ENCODE results near the gene ZNF750.

ZNF750 gene

GRCh38 chr17:82797061-82797460 lies 42.8 kb downstream of the ZNF750 start:
- no peaks in the 10 kb centered on the region for H3K27me3 ChIP-seq (ENCODE audit: control insufficient read depth in 2 of 2, insufficient read depth in 2 of 2, low read length in 2 of 2)
- H3K36me3 ChIP-seq (ENCODE audit: control insufficient read depth in 2 of 2, insufficient read depth in 2 of 2, low read length in 2 of 2) = peaks cover 3 to 4% of the 10 kb centered on the region in 2 donors

DNA sequence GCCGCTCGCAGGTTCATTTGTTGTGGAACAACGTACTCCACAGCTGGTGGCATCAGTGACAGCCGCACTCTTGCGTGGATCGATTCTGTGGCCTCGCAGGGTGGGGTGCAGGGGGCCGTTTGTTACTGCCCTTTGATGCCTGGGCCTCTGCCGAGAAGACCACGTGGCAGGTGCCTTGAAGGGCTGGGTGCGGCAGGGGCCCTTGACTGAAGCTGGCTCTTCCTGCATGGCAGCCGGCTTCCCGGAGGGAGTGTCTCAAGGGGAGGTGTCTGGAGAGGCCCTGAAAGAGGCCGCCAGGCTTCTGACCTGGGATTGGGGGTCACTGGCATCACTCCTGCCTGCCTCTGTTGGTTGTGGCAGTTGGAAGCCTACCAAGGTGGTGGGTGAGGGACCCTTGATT lies 44.2 kb downstream of the ZNF750 start:
- H3K27ac ChIP-seq (ENCODE audit: low read depth in 2 of 2, low read length in 2 of 2) = peak overlapping the region; percentile 20 to 39
- H3K9ac ChIP-seq (ENCODE audit: low read depth in 1 of 2, low read length in 2 of 2) = no peak overlapping the region
- no peak overlapping the region for H3K4me3 ChIP-seq (ENCODE audit: low read length in 2 of 2)
- H3K27me3 ChIP-seq (ENCODE audit: control insufficient read depth in 2 of 2, insufficient read depth in 2 of 2, low read length in 2 of 2) = no peaks in the 10 kb centered on the region
- peaks cover 4 to 6% of the 10 kb centered on the region in 2 donors for H3K4me1 ChIP-seq (ENCODE audit: control insufficient read depth in 2 of 2, insufficient read depth in 2 of 2, low read length in 2 of 2)
- no peaks in the 10 kb centered on the region for H3K9me3 ChIP-seq (ENCODE audit: control insufficient read depth in 2 of 2, low read length in 2 of 2)
- H3K36me3 ChIP-seq (ENCODE audit: control insufficient read depth in 2 of 2, insufficient read depth in 2 of 2, low read length in 2 of 2) = peaks cover 0 to 7% of the 10 kb centered on the region in 2 donors

More at GRCh38 chr17:82797061-82797460, 42.8 kb downstream of the ZNF750 start:
- H3K4me1 ChIP-seq (ENCODE audit: control insufficient read depth in 2 of 2, insufficient read depth in 2 of 2, low read length in 2 of 2) = peaks cover 4 to 6% of the 10 kb centered on the region in 2 donors
- H3K4me3 ChIP-seq (ENCODE audit: low read length in 2 of 2) = no peak overlapping the region
- H3K27ac ChIP-seq (ENCODE audit: low read depth in 2 of 2, low read length in 2 of 2) = no peak overlapping the region
- H3K9ac ChIP-seq (ENCODE audit: low read depth in 1 of 2, low read length in 2 of 2) = no peak overlapping the region
- H3K9me3 ChIP-seq (ENCODE audit: control insufficient read depth in 2 of 2, low read length in 2 of 2) = no peaks in the 10 kb centered on the region

- Histone ChIP-seq H3K9ac (ENCODE audit: low read depth in 1 of 2, low read length in 2 of 2) (no peak overlapping the region), H3K4me3 (ENCODE audit: low read length in 2 of 2) (no peak overlapping the region), H3K9me3 (ENCODE audit: control insufficient read depth in 2 of 2, low read length in 2 of 2) (no peaks in the 10 kb centered on the region), H3K27me3 (ENCODE audit: control insufficient read depth in 2 of 2, insufficient read depth in 2 of 2, low read length in 2 of 2) (no peaks in the 10 kb centered on the region), H3K36me3 (ENCODE audit: control insufficient read depth in 2 of 2, insufficient read depth in 2 of 2, low read length in 2 of 2) (peaks cover 0 to 7% of the 10 kb centered on the region in 2 donors), H3K4me1 (ENCODE audit: control insufficient read depth in 2 of 2, insufficient read depth in 2 of 2, low read length in 2 of 2) (peaks cover 4 to 6% of the 10 kb centered on the region in 2 donors), H3K27ac (ENCODE audit: low read depth in 2 of 2, low read length in 2 of 2) (peak overlapping the region; percentile 20 to 39)
Observed at GRCh38 chr17:82794781-82795482, 44.9 kb downstream of the ZNF750 start.

DNA sequence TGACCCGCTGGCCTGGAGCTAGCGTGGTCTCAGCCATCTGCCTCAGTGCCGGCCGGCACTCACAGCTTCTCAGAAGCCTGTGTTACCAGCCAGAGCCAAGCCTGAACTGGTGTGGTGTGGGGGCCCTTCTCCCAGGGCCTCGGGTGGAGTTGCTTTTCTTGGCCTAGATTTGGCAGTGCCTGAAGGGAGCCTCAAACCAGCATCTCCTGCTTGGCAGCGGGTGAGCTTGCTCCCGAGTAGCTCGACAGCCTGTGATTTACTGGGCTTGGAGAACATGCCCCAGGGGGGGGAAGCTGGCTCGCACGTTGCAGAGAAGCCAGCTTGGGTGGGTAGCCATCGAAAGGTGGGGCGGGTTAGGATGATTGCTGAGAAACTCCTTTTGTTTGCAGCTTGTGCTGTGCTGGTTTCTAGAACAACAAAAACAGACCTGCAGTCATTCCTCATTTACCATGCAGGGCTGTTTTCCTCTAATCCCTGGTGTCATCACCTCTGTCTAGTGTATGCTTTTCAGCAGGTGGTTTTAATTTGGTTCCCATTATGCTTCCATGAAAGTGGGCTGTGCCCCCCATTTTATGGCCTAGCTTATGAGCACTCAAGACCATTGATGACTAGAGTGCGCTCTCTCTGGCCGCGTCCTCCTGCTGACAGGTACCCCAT lies 45.7 kb downstream of the ZNF750 start:
- H3K9ac ChIP-seq (ENCODE audit: low read depth in 1 of 2, low read length in 2 of 2) = no peak overlapping the region
- H3K4me1 ChIP-seq (ENCODE audit: control insufficient read depth in 2 of 2, insufficient read depth in 2 of 2, low read length in 2 of 2) = peaks cover 4 to 6% of the 10 kb centered on the region in 2 donors
- H3K4me3 ChIP-seq (ENCODE audit: low read length in 2 of 2) = no peak overlapping the region
- no peak overlapping the region for H3K27ac ChIP-seq (ENCODE audit: low read depth in 2 of 2, low read length in 2 of 2)
- H3K9me3 ChIP-seq (ENCODE audit: control insufficient read depth in 2 of 2, low read length in 2 of 2) = no peaks in the 10 kb centered on the region
- H3K36me3 ChIP-seq (ENCODE audit: control insufficient read depth in 2 of 2, insufficient read depth in 2 of 2, low read length in 2 of 2) = peaks cover 0 to 4% of the 10 kb centered on the region in 2 donors
- H3K27me3 ChIP-seq (ENCODE audit: control insufficient read depth in 2 of 2, insufficient read depth in 2 of 2, low read length in 2 of 2) = no peaks in the 10 kb centered on the region

DNA sequence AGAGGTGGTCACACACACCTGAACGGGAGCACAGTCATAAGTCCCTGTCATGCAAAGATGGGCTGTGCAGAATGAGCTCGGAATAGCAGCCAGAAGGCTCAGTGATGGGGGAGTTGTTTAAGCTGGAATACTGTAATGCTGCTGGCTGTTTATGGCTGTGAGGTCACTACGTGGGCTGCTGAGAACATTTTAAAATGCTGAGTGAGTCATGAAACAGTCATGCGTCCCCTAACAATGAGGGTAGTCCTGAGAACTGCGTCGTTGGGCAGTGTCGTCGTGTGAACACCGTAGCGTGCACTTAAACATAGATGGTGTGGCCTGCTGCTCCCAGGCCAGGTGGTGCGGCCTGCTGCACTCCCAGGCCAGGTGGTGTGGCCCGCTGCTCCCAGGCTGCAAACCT lies 48.3 kb downstream of the ZNF750 start:
- no peaks in the 10 kb centered on the region for H3K9me3 ChIP-seq (ENCODE audit: control insufficient read depth in 2 of 2, low read length in 2 of 2)
- H3K4me1 ChIP-seq (ENCODE audit: control insufficient read depth in 2 of 2, insufficient read depth in 2 of 2, low read length in 2 of 2) = peaks cover 4 to 6% of the 10 kb centered on the region in 2 donors
- peaks cover 0 to 4% of the 10 kb centered on the region in 2 donors for H3K36me3 ChIP-seq (ENCODE audit: control insufficient read depth in 2 of 2, insufficient read depth in 2 of 2, low read length in 2 of 2)
- H3K27me3 ChIP-seq (ENCODE audit: control insufficient read depth in 2 of 2, insufficient read depth in 2 of 2, low read length in 2 of 2) = no peaks in the 10 kb centered on the region
- H3K4me3 ChIP-seq (ENCODE audit: low read length in 2 of 2) = no peak overlapping the region
- H3K27ac ChIP-seq (ENCODE audit: low read depth in 2 of 2, low read length in 2 of 2) = no peak overlapping the region
- no peak overlapping the region for H3K9ac ChIP-seq (ENCODE audit: low read depth in 1 of 2, low read length in 2 of 2)

DNA sequence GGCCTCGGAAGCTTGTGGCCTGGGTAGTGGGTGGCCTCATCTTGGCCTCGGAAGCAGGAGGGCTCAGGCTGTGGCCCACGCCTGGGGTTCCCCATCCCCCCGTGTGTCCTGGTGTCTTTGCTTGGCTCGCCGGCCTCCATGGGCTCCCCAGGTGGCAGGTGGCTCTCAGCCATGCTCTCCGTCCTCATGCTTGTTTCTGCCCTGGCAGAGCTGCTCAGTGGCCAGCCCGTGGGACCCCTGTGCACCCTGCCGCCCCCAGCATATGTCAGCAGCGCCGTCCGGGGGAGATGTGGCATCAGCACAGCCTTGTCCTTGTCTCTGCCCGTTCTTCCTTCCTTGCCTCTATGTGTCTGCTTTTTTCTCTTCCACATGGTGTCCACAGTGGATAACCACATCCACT lies 49.4 kb downstream of the ZNF750 start:
- peaks cover 0 to 4% of the 10 kb centered on the region in 2 donors for H3K36me3 ChIP-seq (ENCODE audit: control insufficient read depth in 2 of 2, insufficient read depth in 2 of 2, low read length in 2 of 2)
- H3K9ac ChIP-seq (ENCODE audit: low read depth in 1 of 2, low read length in 2 of 2) = no peak overlapping the region
- H3K27ac ChIP-seq (ENCODE audit: low read depth in 2 of 2, low read length in 2 of 2) = no peak overlapping the region
- no peak overlapping the region for H3K4me3 ChIP-seq (ENCODE audit: low read length in 2 of 2)
- H3K27me3 ChIP-seq (ENCODE audit: control insufficient read depth in 2 of 2, insufficient read depth in 2 of 2, low read length in 2 of 2) = no peaks in the 10 kb centered on the region
- no peaks in the 10 kb centered on the region for H3K9me3 ChIP-seq (ENCODE audit: control insufficient read depth in 2 of 2, low read length in 2 of 2)
- H3K4me1 ChIP-seq (ENCODE audit: control insufficient read depth in 2 of 2, insufficient read depth in 2 of 2, low read length in 2 of 2) = peaks cover 1 to 2% of the 10 kb centered on the region in 2 donors

DNA sequence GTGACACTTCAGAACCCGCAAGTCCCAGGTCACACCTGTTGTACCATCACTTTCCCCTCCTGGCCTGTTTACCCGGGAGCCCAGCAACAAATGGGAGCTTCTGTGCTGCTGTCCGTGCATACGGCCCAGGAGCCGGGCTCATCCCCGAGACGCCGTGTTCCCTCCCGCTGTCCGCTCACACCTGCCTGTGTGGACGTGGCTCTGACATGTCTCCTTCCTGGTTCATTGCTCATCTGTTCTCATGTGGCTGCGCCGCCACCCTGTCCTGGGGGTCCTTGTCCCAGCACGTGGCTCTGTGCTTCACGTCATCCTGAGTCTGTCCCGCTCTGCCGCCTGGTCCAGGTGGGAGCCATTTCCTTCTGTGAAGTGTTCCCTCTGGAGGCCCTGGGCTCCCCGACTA lies 50.0 kb downstream of the ZNF750 start:
- Histone ChIP-seq H3K27me3 (ENCODE audit: control insufficient read depth in 2 of 2, insufficient read depth in 2 of 2, low read length in 2 of 2) (no peaks in the 10 kb centered on the region), H3K4me1 (ENCODE audit: control insufficient read depth in 2 of 2, insufficient read depth in 2 of 2, low read length in 2 of 2) (no peaks in the 10 kb centered on the region), H3K36me3 (ENCODE audit: control insufficient read depth in 2 of 2, insufficient read depth in 2 of 2, low read length in 2 of 2) (peaks cover 0 to 4% of the 10 kb centered on the region in 2 donors), H3K9ac (ENCODE audit: low read depth in 1 of 2, low read length in 2 of 2) (no peak overlapping the region), H3K9me3 (ENCODE audit: control insufficient read depth in 2 of 2, low read length in 2 of 2) (no peaks in the 10 kb centered on the region), H3K4me3 (ENCODE audit: low read length in 2 of 2) (no peak overlapping the region), H3K27ac (ENCODE audit: low read depth in 2 of 2, low read length in 2 of 2) (no peak overlapping the region)

DNA sequence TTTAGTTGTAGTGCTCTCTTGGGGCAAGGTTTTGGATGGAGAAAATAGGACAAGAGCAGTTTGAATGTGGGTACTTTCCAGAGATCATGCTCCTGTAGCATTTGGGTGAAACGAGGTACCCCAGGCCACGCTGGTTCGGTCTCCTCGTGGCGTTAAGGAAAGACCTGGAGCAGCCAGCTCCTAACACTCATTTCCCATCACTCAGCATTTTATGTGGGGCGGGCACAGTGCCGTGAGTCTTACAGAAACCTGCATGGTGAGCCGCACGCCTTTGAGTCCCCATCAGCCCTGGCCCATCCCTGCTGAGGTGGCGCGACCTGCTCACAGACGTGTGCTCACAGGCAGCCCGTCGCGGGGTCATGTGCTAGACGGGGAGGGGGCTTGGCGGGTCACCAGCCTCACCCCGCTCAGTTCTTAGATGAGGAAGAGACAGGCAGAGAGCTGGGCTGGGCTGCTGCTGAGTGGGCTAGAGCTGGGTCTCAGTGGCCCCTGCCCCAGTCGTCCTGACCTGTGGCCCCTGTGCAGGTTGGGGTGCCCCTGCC lies 50.7 kb downstream of the ZNF750 start:
- no peak overlapping the region for H3K9ac ChIP-seq (ENCODE audit: low read depth in 1 of 2, low read length in 2 of 2)

GRCh38 chr17:82788206-82789001 lies 51.4 kb downstream of the ZNF750 start:
- Histone ChIP-seq H3K9ac (ENCODE audit: low read depth in 1 of 2, low read length in 2 of 2) (no peak overlapping the region), H3K27ac (ENCODE audit: low read depth in 2 of 2, low read length in 2 of 2) (no peak overlapping the region), H3K4me1 (ENCODE audit: control insufficient read depth in 2 of 2, insufficient read depth in 2 of 2, low read length in 2 of 2) (no peaks in the 10 kb centered on the region), H3K9me3 (ENCODE audit: control insufficient read depth in 2 of 2, low read length in 2 of 2) (no peaks in the 10 kb centered on the region), H3K36me3 (ENCODE audit: control insufficient read depth in 2 of 2, insufficient read depth in 2 of 2, low read length in 2 of 2) (peaks cover 3 to 12% of the 10 kb centered on the region in 2 donors), H3K27me3 (ENCODE audit: control insufficient read depth in 2 of 2, insufficient read depth in 2 of 2, low read length in 2 of 2) (no peaks in the 10 kb centered on the region), H3K4me3 (ENCODE audit: low read length in 2 of 2) (no peak overlapping the region)

More for the DNA sequence above, 50.7 kb downstream of the ZNF750 start:
- Histone ChIP-seq H3K9me3 (ENCODE audit: control insufficient read depth in 2 of 2, low read length in 2 of 2) (no peaks in the 10 kb centered on the region), H3K27me3 (ENCODE audit: control insufficient read depth in 2 of 2, insufficient read depth in 2 of 2, low read length in 2 of 2) (no peaks in the 10 kb centered on the region), H3K36me3 (ENCODE audit: control insufficient read depth in 2 of 2, insufficient read depth in 2 of 2, low read length in 2 of 2) (peaks cover 0 to 10% of the 10 kb centered on the region in 2 donors), H3K4me3 (ENCODE audit: low read length in 2 of 2) (no peak overlapping the region), H3K27ac (ENCODE audit: low read depth in 2 of 2, low read length in 2 of 2) (no peak overlapping the region), H3K4me1 (ENCODE audit: control insufficient read depth in 2 of 2, insufficient read depth in 2 of 2, low read length in 2 of 2) (no peaks in the 10 kb centered on the region)
